WTC11 (cell line): ENCODE measurements around the gene RBM10. TPM values are rescaled to one million over a fixed set of nuclear protein-coding genes. Genes with fewer than 3 reads are reported as not detected.

Experiments used
- ATAC-seq: fragments of 200-7000 bp; cut with Tn5 transposase; 2 replicates; pipeline ENCODE4 v1.10.0; 2021; ENCODE audit warnings: mild to moderate bottlenecking, moderate library complexity
- CTCF ChIA-PET: fragments of 300-600 bp; sonication (Branson Sonifier 250); formaldehyde crosslinking; loops from one replicate; lab custom pipeline; 2021; ENCODE audit warnings: antibody characterized with exemption; lab: Charles Lee
- POLR2A ChIA-PET: fragments of 350-600 bp; sonication (Branson Sonifier 250); formaldehyde crosslinking; loops from one replicate; lab custom pipeline; 2021; ENCODE audit warnings: antibody characterized with exemption; lab: Charles Lee
- DNase-seq: peaks from one replicate; pipeline ENCODE4 v3.0.0; 2021; ENCODE audit warnings: low spot score
- H3K27ac Mint-ChIP-seq: 2 replicates; pipeline ENCODE4 v1.8.0; 2021; ENCODE audit warnings: mixed read lengths
- H3K27me3 Mint-ChIP-seq: 2 replicates; pipeline ENCODE4 v1.8.0; 2021; ENCODE audit warnings: low read depth, mild to moderate bottlenecking, moderate library complexity, mixed read lengths
- H3K36me3 Mint-ChIP-seq: 2 replicates; pipeline ENCODE4 v1.8.0; 2021; ENCODE audit warnings: mixed read lengths
- H3K4me1 Mint-ChIP-seq: 2 replicates; pipeline ENCODE4 v1.8.0; 2022; ENCODE audit warnings: mixed read lengths
- H3K4me3 Mint-ChIP-seq: 2 replicates; pipeline ENCODE4 v1.8.0; 2021; ENCODE audit warnings: mild to moderate bottlenecking, moderate library complexity, mixed read lengths
- H3K9me3 Mint-ChIP-seq: 2 replicates; pipeline ENCODE4 v1.8.0; 2021; ENCODE audit warnings: mixed read lengths
- CBFB ChIP-seq: sonication (generic); formaldehyde crosslinking; IDR thresholded peaks from 2 replicates; pipeline ENCODE4 v1.8.1; 2022; ENCODE audit warnings: mild to moderate bottlenecking, low read depth, missing genetic modification reagents
- CREB1 ChIP-seq: sonication (generic); formaldehyde crosslinking; IDR thresholded peaks from 2 replicates; pipeline ENCODE4 v1.8.0; 2023; ENCODE audit warnings: mild to moderate bottlenecking, missing genetic modification reagents
- EMX1 ChIP-seq: fragments of 250-450 bp; sonication (Bioruptor Pico); IDR thresholded peaks from 2 replicates; pipeline ENCODE4 v1.8.0; 2021; ENCODE audit warnings: mild to moderate bottlenecking
- ETV6 ChIP-seq: sonication (generic); formaldehyde crosslinking; IDR thresholded peaks from 2 replicates; pipeline ENCODE4 v1.8.1; 2022; ENCODE audit warnings: mild to moderate bottlenecking, missing genetic modification reagents
- FOXP1 ChIP-seq: sonication (generic); formaldehyde crosslinking; IDR thresholded peaks from 2 replicates; pipeline ENCODE4 v1.8.0; 2022; ENCODE audit warnings: missing genetic modification reagents, mild to moderate bottlenecking, moderate library complexity, borderline replicate concordance
- GRHL2 ChIP-seq: fragments of 250-450 bp; sonication (Bioruptor Pico); IDR thresholded peaks from 2 replicates; pipeline ENCODE4 v1.8.0; 2022; ENCODE audit warnings: mild to moderate bottlenecking, moderate library complexity; ENCODE audit not compliant: insufficient replicate concordance, severe bottlenecking
- JAZF1 ChIP-seq: fragments of 250-450 bp; sonication (Bioruptor Pico); IDR thresholded peaks from 2 replicates; pipeline ENCODE4 v1.9.0; 2021; ENCODE audit warnings: moderate library complexity, mild to moderate bottlenecking, inconsistent platforms
- NR2C2 ChIP-seq: sonication (generic); formaldehyde crosslinking; IDR thresholded peaks from 2 replicates; pipeline ENCODE4 v1.8.0; 2022; ENCODE audit warnings: mild to moderate bottlenecking, missing genetic modification reagents
- PRRX2 ChIP-seq: fragments of 250-450 bp; sonication (Bioruptor Pico); IDR thresholded peaks from 2 replicates; pipeline ENCODE4 v1.8.0; 2021; ENCODE audit warnings: mild to moderate bottlenecking
- TEAD1 ChIP-seq: sonication (generic); formaldehyde crosslinking; IDR thresholded peaks from 2 replicates; pipeline ENCODE4 v1.8.0; 2022; ENCODE audit warnings: mild to moderate bottlenecking, missing genetic modification reagents
- TP53 ChIP-seq: sonication (generic); formaldehyde crosslinking; IDR thresholded peaks from 2 replicates; pipeline ENCODE4 v1.8.1; 2023; ENCODE audit warnings: mild to moderate bottlenecking, missing genetic modification reagents
- ZNF396 ChIP-seq: fragments of 250-450 bp; sonication (Bioruptor Pico); IDR thresholded peaks from 2 replicates; pipeline ENCODE4 v1.8.0; 2021; ENCODE audit warnings: mild to moderate bottlenecking, moderate library complexity, borderline replicate concordance
- total RNA-seq: library from RNA; stranded (reverse); gene quantifications from 3 replicates; pipeline ENCODE4 v1.2.3, GENCODE V29; 2021
- TF ChIP-seq, protein P1 (sequence below): sonication (generic); formaldehyde crosslinking; IDR thresholded peaks from 2 replicates; pipeline ENCODE4 v1.8.1; 2023; ENCODE audit warnings: mild to moderate bottlenecking, missing genetic modification reagents
- TF ChIP-seq, protein P2 (sequence below): sonication (generic); formaldehyde crosslinking; IDR thresholded peaks from 2 replicates; pipeline ENCODE4 v1.8.1; 2023; ENCODE audit warnings: mild to moderate bottlenecking, missing genetic modification reagents, borderline replicate concordance
- TF ChIP-seq, protein P3 (sequence below): fragments of 250-450 bp; sonication (Bioruptor Pico); IDR thresholded peaks from 2 replicates; pipeline ENCODE4 v1.9.0; 2021; ENCODE audit warnings: mild to moderate bottlenecking
- TF ChIP-seq, protein P4 (sequence below): sonication (generic); formaldehyde crosslinking; IDR thresholded peaks from 2 replicates; pipeline ENCODE4 v1.8.0; 2022; ENCODE audit warnings: mild to moderate bottlenecking, missing genetic modification reagents
- TF ChIP-seq, protein P5 (sequence below): fragments of 250-450 bp; sonication (Bioruptor Pico); IDR thresholded peaks from 2 replicates; pipeline ENCODE4 v1.9.0; 2021; ENCODE audit warnings: mild to moderate bottlenecking, borderline replicate concordance
- TF ChIP-seq, protein P6 (sequence below): sonication (generic); formaldehyde crosslinking; conservative IDR thresholded peaks from 2 replicates; pipeline ENCODE4 v1.8.1; 2022; ENCODE audit warnings: mild to moderate bottlenecking, missing genetic modification reagents
- TF ChIP-seq, protein P7 (sequence below): sonication (generic); formaldehyde crosslinking; IDR thresholded peaks from 2 replicates; pipeline ENCODE4 v1.8.1; 2022; ENCODE audit warnings: missing genetic modification reagents, borderline replicate concordance

Gene RBM10
- total RNA-seq, 1 experiment from 2014 or later = 66.1 TPM

DNA sequence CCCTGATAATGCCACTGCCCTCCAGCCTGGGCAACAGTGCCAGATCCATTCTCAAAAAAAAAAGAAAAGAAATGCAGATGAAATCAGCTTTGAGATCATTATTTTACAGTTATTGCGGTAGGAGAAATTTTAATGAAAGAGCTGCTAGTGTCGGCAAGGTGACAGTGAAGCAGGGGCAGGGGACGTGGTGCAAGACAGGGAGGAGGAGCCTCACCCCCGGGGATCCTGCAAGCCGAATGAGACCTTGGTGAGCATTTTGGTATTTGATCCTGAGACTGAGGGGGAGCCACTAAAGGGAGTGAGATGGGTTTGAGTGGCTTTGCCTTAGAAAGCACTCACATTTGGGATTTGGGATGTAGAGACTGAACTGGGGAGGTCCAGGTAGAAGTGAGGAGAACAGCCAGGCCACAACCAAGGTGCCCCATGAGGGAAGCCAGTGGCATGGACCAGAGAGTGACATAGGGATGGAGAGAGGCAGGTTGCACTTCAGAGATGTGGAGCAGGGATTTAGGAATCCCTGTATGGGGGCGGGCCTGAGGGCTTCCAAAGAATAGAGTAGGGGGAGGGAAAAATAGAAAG lies 23.6 kb downstream of the RBM10 start:
- TF ChIP-seq EMX1 (CRISPR knock-in tag) = no peak
- TF ChIP-seq, protein P1, sequence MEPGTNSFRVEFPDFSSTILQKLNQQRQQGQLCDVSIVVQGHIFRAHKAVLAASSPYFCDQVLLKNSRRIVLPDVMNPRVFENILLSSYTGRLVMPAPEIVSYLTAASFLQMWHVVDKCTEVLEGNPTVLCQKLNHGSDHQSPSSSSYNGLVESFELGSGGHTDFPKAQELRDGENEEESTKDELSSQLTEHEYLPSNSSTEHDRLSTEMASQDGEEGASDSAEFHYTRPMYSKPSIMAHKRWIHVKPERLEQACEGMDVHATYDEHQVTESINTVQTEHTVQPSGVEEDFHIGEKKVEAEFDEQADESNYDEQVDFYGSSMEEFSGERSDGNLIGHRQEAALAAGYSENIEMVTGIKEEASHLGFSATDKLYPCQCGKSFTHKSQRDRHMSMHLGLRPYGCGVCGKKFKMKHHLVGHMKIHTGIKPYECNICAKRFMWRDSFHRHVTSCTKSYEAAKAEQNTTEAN (CRISPR knock-in tag) = no peak
- no peak for TF ChIP-seq GRHL2 (CRISPR knock-in tag)
- TF ChIP-seq, protein P2, sequence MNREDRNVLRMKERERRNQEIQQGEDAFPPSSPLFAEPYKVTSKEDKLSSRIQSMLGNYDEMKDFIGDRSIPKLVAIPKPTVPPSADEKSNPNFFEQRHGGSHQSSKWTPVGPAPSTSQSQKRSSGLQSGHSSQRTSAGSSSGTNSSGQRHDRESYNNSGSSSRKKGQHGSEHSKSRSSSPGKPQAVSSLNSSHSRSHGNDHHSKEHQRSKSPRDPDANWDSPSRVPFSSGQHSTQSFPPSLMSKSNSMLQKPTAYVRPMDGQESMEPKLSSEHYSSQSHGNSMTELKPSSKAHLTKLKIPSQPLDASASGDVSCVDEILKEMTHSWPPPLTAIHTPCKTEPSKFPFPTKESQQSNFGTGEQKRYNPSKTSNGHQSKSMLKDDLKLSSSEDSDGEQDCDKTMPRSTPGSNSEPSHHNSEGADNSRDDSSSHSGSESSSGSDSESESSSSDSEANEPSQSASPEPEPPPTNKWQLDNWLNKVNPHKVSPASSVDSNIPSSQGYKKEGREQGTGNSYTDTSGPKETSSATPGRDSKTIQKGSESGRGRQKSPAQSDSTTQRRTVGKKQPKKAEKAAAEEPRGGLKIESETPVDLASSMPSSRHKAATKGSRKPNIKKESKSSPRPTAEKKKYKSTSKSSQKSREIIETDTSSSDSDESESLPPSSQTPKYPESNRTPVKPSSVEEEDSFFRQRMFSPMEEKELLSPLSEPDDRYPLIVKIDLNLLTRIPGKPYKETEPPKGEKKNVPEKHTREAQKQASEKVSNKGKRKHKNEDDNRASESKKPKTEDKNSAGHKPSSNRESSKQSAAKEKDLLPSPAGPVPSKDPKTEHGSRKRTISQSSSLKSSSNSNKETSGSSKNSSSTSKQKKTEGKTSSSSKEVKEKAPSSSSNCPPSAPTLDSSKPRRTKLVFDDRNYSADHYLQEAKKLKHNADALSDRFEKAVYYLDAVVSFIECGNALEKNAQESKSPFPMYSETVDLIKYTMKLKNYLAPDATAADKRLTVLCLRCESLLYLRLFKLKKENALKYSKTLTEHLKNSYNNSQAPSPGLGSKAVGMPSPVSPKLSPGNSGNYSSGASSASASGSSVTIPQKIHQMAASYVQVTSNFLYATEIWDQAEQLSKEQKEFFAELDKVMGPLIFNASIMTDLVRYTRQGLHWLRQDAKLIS = no peak
- TF ChIP-seq CREB1 = no peak
- TF ChIP-seq ETV6 = no peak
- TF ChIP-seq, protein P3, sequence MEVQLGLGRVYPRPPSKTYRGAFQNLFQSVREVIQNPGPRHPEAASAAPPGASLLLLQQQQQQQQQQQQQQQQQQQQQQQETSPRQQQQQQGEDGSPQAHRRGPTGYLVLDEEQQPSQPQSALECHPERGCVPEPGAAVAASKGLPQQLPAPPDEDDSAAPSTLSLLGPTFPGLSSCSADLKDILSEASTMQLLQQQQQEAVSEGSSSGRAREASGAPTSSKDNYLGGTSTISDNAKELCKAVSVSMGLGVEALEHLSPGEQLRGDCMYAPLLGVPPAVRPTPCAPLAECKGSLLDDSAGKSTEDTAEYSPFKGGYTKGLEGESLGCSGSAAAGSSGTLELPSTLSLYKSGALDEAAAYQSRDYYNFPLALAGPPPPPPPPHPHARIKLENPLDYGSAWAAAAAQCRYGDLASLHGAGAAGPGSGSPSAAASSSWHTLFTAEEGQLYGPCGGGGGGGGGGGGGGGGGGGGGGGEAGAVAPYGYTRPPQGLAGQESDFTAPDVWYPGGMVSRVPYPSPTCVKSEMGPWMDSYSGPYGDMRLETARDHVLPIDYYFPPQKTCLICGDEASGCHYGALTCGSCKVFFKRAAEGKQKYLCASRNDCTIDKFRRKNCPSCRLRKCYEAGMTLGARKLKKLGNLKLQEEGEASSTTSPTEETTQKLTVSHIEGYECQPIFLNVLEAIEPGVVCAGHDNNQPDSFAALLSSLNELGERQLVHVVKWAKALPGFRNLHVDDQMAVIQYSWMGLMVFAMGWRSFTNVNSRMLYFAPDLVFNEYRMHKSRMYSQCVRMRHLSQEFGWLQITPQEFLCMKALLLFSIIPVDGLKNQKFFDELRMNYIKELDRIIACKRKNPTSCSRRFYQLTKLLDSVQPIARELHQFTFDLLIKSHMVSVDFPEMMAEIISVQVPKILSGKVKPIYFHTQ (CRISPR knock-in tag) = no peak
- no peak for TF ChIP-seq TP53 (CRISPR knock-in tag)
- TF ChIP-seq, protein P4, sequence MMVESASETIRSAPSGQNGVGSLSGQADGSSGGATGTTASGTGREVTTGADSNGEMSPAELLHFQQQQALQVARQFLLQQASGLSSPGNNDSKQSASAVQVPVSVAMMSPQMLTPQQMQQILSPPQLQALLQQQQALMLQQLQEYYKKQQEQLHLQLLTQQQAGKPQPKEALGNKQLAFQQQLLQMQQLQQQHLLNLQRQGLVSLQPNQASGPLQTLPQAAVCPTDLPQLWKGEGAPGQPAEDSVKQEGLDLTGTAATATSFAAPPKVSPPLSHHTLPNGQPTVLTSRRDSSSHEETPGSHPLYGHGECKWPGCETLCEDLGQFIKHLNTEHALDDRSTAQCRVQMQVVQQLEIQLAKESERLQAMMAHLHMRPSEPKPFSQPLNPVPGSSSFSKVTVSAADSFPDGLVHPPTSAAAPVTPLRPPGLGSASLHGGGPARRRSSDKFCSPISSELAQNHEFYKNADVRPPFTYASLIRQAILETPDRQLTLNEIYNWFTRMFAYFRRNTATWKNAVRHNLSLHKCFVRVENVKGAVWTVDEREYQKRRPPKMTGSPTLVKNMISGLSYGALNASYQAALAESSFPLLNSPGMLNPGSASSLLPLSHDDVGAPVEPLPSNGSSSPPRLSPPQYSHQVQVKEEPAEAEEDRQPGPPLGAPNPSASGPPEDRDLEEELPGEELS (CRISPR knock-in tag) = no peak
- no peak for TF ChIP-seq PRRX2 (CRISPR knock-in tag)
- H3K4me3 Mint-ChIP-seq = no peak overlapping the region
- H3K36me3 Mint-ChIP-seq = peaks cover 13% of the 10 kb centered on the region
- H3K9me3 Mint-ChIP-seq = no peaks in the 10 kb centered on the region
- H3K27me3 Mint-ChIP-seq = no peaks in the 10 kb centered on the region
- CTCF ChIA-PET = interaction anchor here (0.9 kb wide), 1 partner anchor 23 kb away, joined by 3 read pairs; the partner anchor contains the start of gene RBM10
- no peak for DNase-seq
- no peaks in the 10 kb centered on the region for H3K4me1 Mint-ChIP-seq
- ATAC-seq = no peak
- peak overlapping the region; percentile 50; the same call in 1 of the 2 replicates for H3K27ac Mint-ChIP-seq
- POLR2A ChIA-PET = no interaction called here

DNA sequence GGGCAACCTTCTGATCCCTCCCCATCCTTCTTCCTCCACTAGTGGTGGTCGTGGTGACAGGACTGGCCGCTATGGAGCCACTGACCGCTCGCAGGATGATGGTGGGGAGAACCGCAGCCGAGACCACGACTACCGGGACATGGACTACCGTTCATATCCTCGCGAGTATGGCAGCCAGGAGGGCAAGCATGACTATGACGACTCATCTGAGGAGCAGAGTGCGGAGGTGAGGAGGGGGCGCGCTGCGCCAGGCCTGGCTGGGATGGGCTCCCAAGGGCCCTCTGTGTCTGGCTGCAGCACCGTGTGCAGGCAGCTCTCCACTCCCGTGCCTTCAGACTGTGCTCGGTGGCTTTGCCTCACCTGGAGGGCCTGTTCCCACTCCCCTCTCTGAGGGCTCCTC lies 24.3 kb downstream of the RBM10 start:
- H3K9me3 Mint-ChIP-seq = no peaks in the 10 kb centered on the region
- no peak overlapping the region; the same call in 1 of the 2 replicates for H3K27ac Mint-ChIP-seq
- H3K27me3 Mint-ChIP-seq = no peaks in the 10 kb centered on the region
- CTCF ChIA-PET = no interaction called here
- POLR2A ChIA-PET = no interaction called here
- no peak overlapping the region for H3K4me3 Mint-ChIP-seq
- H3K36me3 Mint-ChIP-seq = peaks cover 13% of the 10 kb centered on the region
- no peaks in the 10 kb centered on the region for H3K4me1 Mint-ChIP-seq
- ATAC-seq = no peak
- no peak for DNase-seq
- TF ChIP-seq, protein P5, sequence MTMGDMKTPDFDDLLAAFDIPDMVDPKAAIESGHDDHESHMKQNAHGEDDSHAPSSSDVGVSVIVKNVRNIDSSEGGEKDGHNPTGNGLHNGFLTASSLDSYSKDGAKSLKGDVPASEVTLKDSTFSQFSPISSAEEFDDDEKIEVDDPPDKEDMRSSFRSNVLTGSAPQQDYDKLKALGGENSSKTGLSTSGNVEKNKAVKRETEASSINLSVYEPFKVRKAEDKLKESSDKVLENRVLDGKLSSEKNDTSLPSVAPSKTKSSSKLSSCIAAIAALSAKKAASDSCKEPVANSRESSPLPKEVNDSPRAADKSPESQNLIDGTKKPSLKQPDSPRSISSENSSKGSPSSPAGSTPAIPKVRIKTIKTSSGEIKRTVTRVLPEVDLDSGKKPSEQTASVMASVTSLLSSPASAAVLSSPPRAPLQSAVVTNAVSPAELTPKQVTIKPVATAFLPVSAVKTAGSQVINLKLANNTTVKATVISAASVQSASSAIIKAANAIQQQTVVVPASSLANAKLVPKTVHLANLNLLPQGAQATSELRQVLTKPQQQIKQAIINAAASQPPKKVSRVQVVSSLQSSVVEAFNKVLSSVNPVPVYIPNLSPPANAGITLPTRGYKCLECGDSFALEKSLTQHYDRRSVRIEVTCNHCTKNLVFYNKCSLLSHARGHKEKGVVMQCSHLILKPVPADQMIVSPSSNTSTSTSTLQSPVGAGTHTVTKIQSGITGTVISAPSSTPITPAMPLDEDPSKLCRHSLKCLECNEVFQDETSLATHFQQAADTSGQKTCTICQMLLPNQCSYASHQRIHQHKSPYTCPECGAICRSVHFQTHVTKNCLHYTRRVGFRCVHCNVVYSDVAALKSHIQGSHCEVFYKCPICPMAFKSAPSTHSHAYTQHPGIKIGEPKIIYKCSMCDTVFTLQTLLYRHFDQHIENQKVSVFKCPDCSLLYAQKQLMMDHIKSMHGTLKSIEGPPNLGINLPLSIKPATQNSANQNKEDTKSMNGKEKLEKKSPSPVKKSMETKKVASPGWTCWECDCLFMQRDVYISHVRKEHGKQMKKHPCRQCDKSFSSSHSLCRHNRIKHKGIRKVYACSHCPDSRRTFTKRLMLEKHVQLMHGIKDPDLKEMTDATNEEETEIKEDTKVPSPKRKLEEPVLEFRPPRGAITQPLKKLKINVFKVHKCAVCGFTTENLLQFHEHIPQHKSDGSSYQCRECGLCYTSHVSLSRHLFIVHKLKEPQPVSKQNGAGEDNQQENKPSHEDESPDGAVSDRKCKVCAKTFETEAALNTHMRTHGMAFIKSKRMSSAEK (CRISPR knock-in tag) = no peak
- TF ChIP-seq, protein P6, sequence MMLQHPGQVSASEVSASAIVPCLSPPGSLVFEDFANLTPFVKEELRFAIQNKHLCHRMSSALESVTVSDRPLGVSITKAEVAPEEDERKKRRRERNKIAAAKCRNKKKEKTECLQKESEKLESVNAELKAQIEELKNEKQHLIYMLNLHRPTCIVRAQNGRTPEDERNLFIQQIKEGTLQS (CRISPR knock-in tag) = no peak
- no peak for TF ChIP-seq TP53 (CRISPR knock-in tag)
- no peak for TF ChIP-seq CBFB (CRISPR knock-in tag)
- TF ChIP-seq ZNF396 (CRISPR knock-in tag) = no peak
- TF ChIP-seq TEAD1 = no peak
- no peak for TF ChIP-seq NR2C2 (CRISPR knock-in tag)
- no peak for TF ChIP-seq JAZF1 (CRISPR knock-in tag)
- no peak for TF ChIP-seq FOXP1 (CRISPR knock-in tag)
- TF ChIP-seq, protein P7, sequence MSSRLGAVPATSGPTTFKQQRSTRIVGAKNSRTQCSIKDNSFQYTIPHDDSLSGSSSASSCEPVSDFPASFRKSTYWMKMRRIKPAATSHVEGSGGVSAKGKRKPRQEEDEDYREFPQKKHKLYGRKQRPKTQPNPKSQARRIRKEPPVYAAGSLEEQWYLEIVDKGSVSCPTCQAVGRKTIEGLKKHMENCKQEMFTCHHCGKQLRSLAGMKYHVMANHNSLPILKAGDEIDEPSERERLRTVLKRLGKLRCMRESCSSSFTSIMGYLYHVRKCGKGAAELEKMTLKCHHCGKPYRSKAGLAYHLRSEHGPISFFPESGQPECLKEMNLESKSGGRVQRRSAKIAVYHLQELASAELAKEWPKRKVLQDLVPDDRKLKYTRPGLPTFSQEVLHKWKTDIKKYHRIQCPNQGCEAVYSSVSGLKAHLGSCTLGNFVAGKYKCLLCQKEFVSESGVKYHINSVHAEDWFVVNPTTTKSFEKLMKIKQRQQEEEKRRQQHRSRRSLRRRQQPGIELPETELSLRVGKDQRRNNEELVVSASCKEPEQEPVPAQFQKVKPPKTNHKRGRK (CRISPR knock-in tag) = no peak
